ENCODE measurements around the gene TMC1. TPM values are rescaled to one million over a fixed set of nuclear protein-coding genes. Genes with fewer than 3 reads are reported as not detected.
"Not testable (repeated sequence)": the region's sequence is repeated elsewhere in the genome, so short reads cannot be mapped to it uniquely, and the experiment has no call there.

The TMC1 gene
- total RNA-seq (ENCODE audit: low replicate concordance): not detected in 2 replicates

DNA sequence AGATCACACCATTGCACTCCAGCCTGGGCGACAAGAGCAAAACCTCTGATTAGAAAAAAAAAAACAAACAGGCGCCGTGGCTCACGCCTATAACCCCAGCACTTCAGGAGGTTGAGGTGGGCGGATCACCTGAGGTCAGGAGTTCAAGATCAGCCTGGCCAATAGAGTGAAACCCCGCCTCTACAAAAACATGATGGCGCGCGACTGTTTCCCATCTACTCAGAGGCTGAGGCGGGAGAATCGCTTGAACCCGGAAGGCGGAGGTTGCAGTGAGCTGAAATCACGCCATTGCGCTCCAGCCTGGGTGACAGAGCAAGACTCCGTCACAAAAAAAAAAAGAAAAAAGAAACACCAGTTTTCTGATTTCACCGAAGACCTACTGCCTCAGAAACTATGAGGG is at the start of gene TMC1:
TSS of gene TMC1 (plus strand) at position 193 of the 400 bp plus-strand sequence. CDS start 127,041 bp downstream, outside the sequence.
- not testable (repeated sequence) for H2AFZ ChIP-seq (replicated peaks); H3K9me3 Mint-ChIP-seq; H3K4me2 ChIP-seq; H3K27ac Mint-ChIP-seq; H4K20me1 ChIP-seq (ENCODE audit: low read depth); H3K4me3 ChIP-seq; H3K27ac ChIP-seq; H3K9ac ChIP-seq; H3K36me3 Mint-ChIP-seq; H3K9me3 ChIP-seq (ENCODE audit: low read depth); H3K79me2 ChIP-seq (ENCODE audit: low read depth); H3F3A ChIP-seq (ENCODE audit: low read depth); H3K4me3 Mint-ChIP-seq; H3K4me1 ChIP-seq; DNase-seq (ENCODE audit: low spot score); H3K36me3 ChIP-seq; H3K27me3 ChIP-seq
- peaks cover 24% of the 10 kb centered on the region for H3K4me1 Mint-ChIP-seq
- H3K27me3 Mint-ChIP-seq (ENCODE audit: insufficient read depth, low read depth): peaks cover 11% of the 10 kb centered on the region

DNA sequence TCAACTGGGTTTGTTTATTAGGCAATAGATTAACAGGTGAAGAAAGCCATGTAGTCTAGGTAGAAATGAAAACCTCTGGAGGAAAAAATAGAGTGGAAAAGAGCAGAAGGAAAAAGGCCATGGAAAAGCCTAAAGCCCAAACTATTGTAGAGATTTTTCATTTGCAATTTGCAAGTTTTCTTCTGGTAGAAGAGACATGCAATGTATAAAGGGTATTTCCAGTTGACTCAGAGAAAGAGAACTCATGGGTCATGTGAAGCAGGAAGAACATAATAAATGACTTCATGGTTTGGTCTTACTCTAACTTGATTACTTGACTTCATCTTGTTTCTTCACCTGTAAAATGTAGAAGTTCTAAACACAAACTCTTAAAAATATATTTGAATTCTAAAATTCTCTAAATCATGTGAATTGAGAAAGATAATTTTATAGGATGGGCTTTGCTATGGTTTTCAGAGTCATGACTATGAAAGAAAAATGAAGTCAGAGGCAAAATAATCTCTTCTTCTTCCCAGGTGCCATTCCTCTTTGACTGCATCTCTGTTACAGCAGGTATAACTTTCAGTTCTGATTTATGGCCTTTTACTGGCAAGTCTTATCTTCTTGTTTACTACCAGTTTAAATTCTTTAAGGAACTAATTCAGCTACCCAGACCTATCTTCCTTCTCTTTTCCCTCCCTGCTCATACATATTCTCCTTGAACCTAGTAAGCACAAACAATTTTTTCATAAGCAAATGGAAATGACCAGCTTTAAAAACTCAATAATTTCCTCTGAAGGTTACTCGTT is 47.7 kb upstream of the TMC1 start:
- Histone ChIP-seq H3K4me3 (no peak overlapping the region), H3F3A (ENCODE audit: low read depth) (no peaks in the 10 kb centered on the region), H3K9me3 (ENCODE audit: low read depth) (no peaks in the 10 kb centered on the region), H3K9ac (no peak overlapping the region), H3K27me3 (no peaks in the 10 kb centered on the region), H4K20me1 (ENCODE audit: low read depth) (no peaks in the 10 kb centered on the region), H2AFZ (replicated peaks) (no peak overlapping the region), H3K4me1 (no peaks in the 10 kb centered on the region), H3K79me2 (ENCODE audit: low read depth) (no peaks in the 10 kb centered on the region), H3K4me2 (no peak overlapping the region), H3K36me3 (no peaks in the 10 kb centered on the region), H3K27ac (no peak overlapping the region)
- no peaks in the 10 kb centered on the region for H3K27me3 Mint-ChIP-seq (ENCODE audit: insufficient read depth, low read depth)
- DNase-seq (ENCODE audit: low spot score): no peak
- H3K4me1 Mint-ChIP-seq: peaks cover 13% of the 10 kb centered on the region
- TF ChIP-seq EZH2phosphoT487 (IDR thresholded peaks at IDR 0.05): no peak
- no peak for TF ChIP-seq EZH2 (IDR thresholded peaks at IDR 0.05)
- TF ChIP-seq, protein P1, sequence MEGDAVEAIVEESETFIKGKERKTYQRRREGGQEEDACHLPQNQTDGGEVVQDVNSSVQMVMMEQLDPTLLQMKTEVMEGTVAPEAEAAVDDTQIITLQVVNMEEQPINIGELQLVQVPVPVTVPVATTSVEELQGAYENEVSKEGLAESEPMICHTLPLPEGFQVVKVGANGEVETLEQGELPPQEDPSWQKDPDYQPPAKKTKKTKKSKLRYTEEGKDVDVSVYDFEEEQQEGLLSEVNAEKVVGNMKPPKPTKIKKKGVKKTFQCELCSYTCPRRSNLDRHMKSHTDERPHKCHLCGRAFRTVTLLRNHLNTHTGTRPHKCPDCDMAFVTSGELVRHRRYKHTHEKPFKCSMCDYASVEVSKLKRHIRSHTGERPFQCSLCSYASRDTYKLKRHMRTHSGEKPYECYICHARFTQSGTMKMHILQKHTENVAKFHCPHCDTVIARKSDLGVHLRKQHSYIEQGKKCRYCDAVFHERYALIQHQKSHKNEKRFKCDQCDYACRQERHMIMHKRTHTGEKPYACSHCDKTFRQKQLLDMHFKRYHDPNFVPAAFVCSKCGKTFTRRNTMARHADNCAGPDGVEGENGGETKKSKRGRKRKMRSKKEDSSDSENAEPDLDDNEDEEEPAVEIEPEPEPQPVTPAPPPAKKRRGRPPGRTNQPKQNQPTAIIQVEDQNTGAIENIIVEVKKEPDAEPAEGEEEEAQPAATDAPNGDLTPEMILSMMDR (IDR thresholded peaks at IDR 0.05): no peak
- no peak overlapping the region for H3K4me3 Mint-ChIP-seq
- no peaks in the 10 kb centered on the region for H3K9me3 Mint-ChIP-seq
- no peaks in the 10 kb centered on the region for H3K36me3 Mint-ChIP-seq
- H3K27ac Mint-ChIP-seq: no peak overlapping the region

DNA sequence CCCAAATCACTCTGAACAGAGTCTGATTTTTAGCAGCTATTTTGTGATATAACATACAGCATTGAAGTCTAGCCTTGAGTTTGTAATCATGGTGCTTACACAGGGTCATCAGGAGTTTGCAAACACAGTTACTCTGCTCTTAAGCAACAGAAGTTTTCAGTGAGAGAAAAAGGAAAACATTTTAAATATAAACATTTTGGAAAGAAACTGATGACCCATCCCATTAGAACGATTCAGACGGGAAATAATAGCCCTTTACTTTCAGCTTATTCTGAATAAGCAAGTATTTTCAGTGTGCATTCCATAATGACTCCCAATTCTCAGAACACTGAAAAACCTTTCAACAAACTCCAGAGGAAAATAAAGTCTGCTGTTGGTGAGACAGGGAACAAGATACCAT is 46.7 kb upstream of the TMC1 start:
- H3K27ac ChIP-seq: no peak overlapping the region
- Mint-ChIP-seq H3K27me3 (ENCODE audit: insufficient read depth, low read depth) (peaks cover 2% of the 10 kb centered on the region), H3K9me3 (peaks cover 2% of the 10 kb centered on the region), H3K4me3 (no peak overlapping the region), H3K27ac (no peak overlapping the region), H3K36me3 (no peaks in the 10 kb centered on the region), H3K4me1 (peaks cover 13% of the 10 kb centered on the region)
- H3K4me2 ChIP-seq: no peak overlapping the region
- no peak overlapping the region for H3K4me3 ChIP-seq
- no peak for TF ChIP-seq EZH2 (IDR thresholded peaks at IDR 0.05)
- TF ChIP-seq EZH2phosphoT487 (IDR thresholded peaks at IDR 0.05): no peak
- TF ChIP-seq, protein P1 (IDR thresholded peaks at IDR 0.05): no peak
- H3K36me3 ChIP-seq: no peaks in the 10 kb centered on the region
- no peaks in the 10 kb centered on the region for H3K27me3 ChIP-seq
- DNase-seq (ENCODE audit: low spot score): no peak
- no peak overlapping the region for H3K9ac ChIP-seq
- no peaks in the 10 kb centered on the region for H4K20me1 ChIP-seq (ENCODE audit: low read depth)
- no peak overlapping the region for H2AFZ ChIP-seq (replicated peaks)
- no peaks in the 10 kb centered on the region for H3K4me1 ChIP-seq
- no peaks in the 10 kb centered on the region for H3K9me3 ChIP-seq (ENCODE audit: low read depth)
- H3K79me2 ChIP-seq (ENCODE audit: low read depth): no peaks in the 10 kb centered on the region
- H3F3A ChIP-seq (ENCODE audit: low read depth): no peaks in the 10 kb centered on the region

DNA sequence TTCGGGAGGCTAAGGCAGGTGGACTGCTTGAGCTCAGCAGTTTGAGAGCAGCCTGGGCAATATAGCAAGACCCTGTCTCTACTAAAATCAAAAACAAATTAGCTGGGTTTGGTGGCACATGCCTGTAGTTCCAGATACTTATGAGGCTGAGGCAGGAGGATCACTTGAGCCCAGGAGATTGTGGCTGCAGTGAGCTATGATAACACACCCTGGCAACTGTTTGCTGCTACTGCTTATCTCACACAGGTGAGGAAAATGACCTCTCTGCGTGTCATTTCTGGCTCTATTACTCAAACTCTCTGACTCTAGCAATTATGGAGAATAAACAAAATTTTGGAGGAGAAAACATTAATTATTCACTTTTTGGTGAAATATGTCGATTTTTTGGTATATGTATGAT is 45.3 kb upstream of the TMC1 start:
- Mint-ChIP-seq H3K4me3 (no peak overlapping the region), H3K9me3 (peaks cover 2% of the 10 kb centered on the region), H3K4me1 (peaks cover 13% of the 10 kb centered on the region), H3K27ac (no peak overlapping the region), H3K27me3 (ENCODE audit: insufficient read depth, low read depth) (peaks cover 3% of the 10 kb centered on the region), H3K36me3 (no peaks in the 10 kb centered on the region)
- Histone ChIP-seq H3K79me2 (ENCODE audit: low read depth) (no peaks in the 10 kb centered on the region), H3K9me3 (ENCODE audit: low read depth) (no peaks in the 10 kb centered on the region), H3K36me3 (no peaks in the 10 kb centered on the region), H3K4me1 (no peaks in the 10 kb centered on the region), H3F3A (ENCODE audit: low read depth) (no peaks in the 10 kb centered on the region), H4K20me1 (ENCODE audit: low read depth) (no peaks in the 10 kb centered on the region), H3K4me2 (no peak overlapping the region), H3K9ac (no peak overlapping the region), H3K27ac (no peak overlapping the region), H3K4me3 (no peak overlapping the region), H3K27me3 (no peaks in the 10 kb centered on the region), H2AFZ (replicated peaks) (no peak overlapping the region)
- no peak for DNase-seq (ENCODE audit: low spot score)
- no peak for TF ChIP-seq EZH2 (IDR thresholded peaks at IDR 0.05)
- no peak for TF ChIP-seq EZH2phosphoT487 (IDR thresholded peaks at IDR 0.05)
- TF ChIP-seq, protein P1 (IDR thresholded peaks at IDR 0.05): no peak

All from neural progenitor cell (in vitro differentiated cells).